Small intestine (tissue), 7 donors: ENCODE measurements around the gene TRIM4. TPM values are rescaled to one million over a fixed set of nuclear protein-coding genes. Genes with fewer than 3 reads are reported as not detected.

Source experiments
- DNase-seq, 2 donors: peaks; one replicate each; pipeline versions ENCODE4 v3.0.0 to v3.0.0-alpha.2; 2013
- FAIRE-seq: peaks from 2 replicates; lab custom pipeline; 2012; peaks lifted over from hg19 to GRCh38; lab: Jason Lieb, UNC
- H3K27ac ChIP-seq, 3 donors: one replicate each; pipeline ENCODE4 v1.5.1; 2013; ENCODE audit warnings: low read length in 2 of 3, mild to moderate bottlenecking in 2 of 3, control low read depth in 1 of 3, inconsistent platforms in 1 of 3, low read depth in 1 of 3, moderate library complexity in 1 of 3
- H3K27me3 ChIP-seq, 3 donors: one replicate each; pipeline ENCODE4 v1.6.1; 2013; ENCODE audit warnings: low read length in 3 of 3, inconsistent platforms in 1 of 3; ENCODE audit not compliant: control insufficient read depth in 3 of 3, insufficient read depth in 3 of 3
- H3K36me3 ChIP-seq, 3 donors: one replicate each; pipeline ENCODE4 v1.6.1; 2013; ENCODE audit warnings: low read length in 3 of 3, inconsistent platforms in 1 of 3, low read depth in 1 of 3, mild to moderate bottlenecking in 1 of 3, moderate library complexity in 1 of 3; ENCODE audit not compliant: control insufficient read depth in 3 of 3, insufficient read depth in 2 of 3
- H3K4me1 ChIP-seq, 3 donors: one replicate each; pipeline ENCODE4 v1.6.1; 2013; ENCODE audit warnings: low read length in 2 of 3, inconsistent platforms in 1 of 3, low read depth in 1 of 3, mild to moderate bottlenecking in 1 of 3, moderate library complexity in 1 of 3; ENCODE audit not compliant: control insufficient read depth in 3 of 3, insufficient read depth in 2 of 3
- H3K4me3 ChIP-seq, 3 donors: one replicate each; pipeline ENCODE4 v1.5.1; 2013; ENCODE audit warnings: low read length in 3 of 3, control low read depth in 1 of 3, inconsistent platforms in 1 of 3, low read depth in 1 of 3, mild to moderate bottlenecking in 1 of 3, moderate library complexity in 1 of 3
- H3K9me3 ChIP-seq, 2 donors: one replicate each; pipeline ENCODE4 v1.6.1; 2013; ENCODE audit warnings: low read depth in 1 of 2, low read length in 1 of 2; ENCODE audit not compliant: control insufficient read depth in 2 of 2, insufficient read depth in 1 of 2
- WGBS, 3 donors: extraction: QIAGEN DNeasy Blood & Tissue Kit; methylation state at CpG; one replicate each; pipeline ENCODE4 v1.1.7; 2013; 5-methylcytosine and 5-hydroxymethylcytosine counted together
- polyA plus RNA-seq, 4 donors: library from polyadenylated mRNA; stranded (reverse) in 3 of 4; unstranded in 1 of 4; fragments of 200-250 nt in 3 of 4; fragments of 120-200 nt in 1 of 4; gene quantifications; one replicate each; pipeline versions ENCODE4 v1.2.1 to v1.2.3, GENCODE V29; 2013
- donor health status: healthy with polysubstance abuse.
- donor health status: control.
- donor health status: control.
- donor health status: Bipolar disorder and iron deficiency.
- donor health status: healthy.

The TRIM4 gene
- polyA plus RNA-seq, 4 donors = 18.8 to 36.3 (median 20.0) TPM

DNA sequence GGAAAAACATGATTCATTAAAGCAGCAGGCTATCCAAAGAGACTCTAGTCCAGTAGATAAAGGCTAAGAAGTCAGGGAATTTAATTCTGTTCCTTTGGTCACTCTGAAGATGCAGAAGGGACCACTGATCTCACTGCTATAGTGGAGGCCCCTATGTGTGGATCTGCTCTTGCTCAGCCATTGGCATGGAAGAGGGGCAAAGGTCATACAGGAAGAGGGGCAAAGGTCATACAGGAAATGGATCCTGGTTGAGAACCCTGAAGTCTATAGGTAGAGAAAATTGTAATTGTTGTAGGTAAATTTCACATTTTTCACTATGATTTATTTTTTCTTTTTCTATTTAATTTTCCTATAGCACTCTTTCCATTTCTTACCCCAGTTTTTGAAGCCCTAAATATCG is 64.1 kb downstream of the TRIM4 start:
- Histone ChIP-seq H3K9me3 (no peaks in the 10 kb centered on the region), H3K4me1 (peaks cover 0 to 5% (median 0%) of the 10 kb centered on the region in 3 donors), H3K27ac (no peak overlapping the region), H3K36me3 (no peaks in the 10 kb centered on the region), H3K27me3 (peaks cover 0 to 2% (median 0%) of the 10 kb centered on the region in 3 donors), H3K4me3 (no peak overlapping the region)
- no peak for DNase-seq
- WGBS, 3 donors = 78 to 94% (median 86%) methylated on average over 1 of the region's 1 CpG
- FAIRE-seq = no peak

DNA sequence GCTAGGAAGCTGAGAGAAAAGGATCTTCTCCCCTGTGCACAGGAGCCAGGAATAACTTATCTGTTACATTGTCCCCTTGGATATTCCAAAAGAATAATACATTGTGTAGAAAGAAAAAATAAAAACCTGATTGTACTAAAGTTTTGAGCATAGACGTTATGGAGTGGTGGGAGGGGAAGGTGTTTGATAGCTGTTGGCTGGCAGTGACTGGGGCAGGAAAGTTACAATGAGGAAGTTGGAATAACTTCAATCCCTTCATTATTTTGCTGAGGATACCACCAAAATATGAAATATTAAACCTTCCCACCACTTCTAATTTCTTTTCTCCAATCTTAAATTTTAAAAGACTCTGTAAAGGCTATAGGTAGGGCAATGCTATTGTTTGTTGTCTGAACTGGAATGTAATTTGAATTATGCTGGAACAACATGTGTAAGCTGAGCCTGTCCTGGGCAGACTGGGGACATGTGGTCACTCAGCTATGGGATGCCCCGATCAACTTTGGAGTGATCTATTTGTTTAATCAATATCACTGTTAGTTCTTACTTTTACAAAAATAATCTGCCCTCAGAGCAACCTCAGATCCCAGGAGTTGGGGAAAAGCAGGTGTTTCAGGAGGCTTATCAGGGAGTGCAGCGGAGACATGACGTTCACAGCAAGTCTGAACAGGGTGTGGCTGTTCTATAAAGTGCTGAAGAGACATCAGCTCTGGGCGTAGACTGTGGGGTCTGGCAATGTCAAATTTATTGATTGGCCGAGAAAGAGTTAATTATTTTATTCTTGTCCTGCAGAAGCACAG is 70.7 kb downstream of the TRIM4 start:
- no peaks in the 10 kb centered on the region for H3K36me3 ChIP-seq
- no peaks in the 10 kb centered on the region for H3K4me1 ChIP-seq
- FAIRE-seq = no peak
- DNase-seq = peak in 1 of 2 donors; percentile 81
- 12 to 54% (median 35%) methylated on average over 6 of the region's 6 CpGs for WGBS, 3 donors
- H3K9me3 ChIP-seq = no peaks in the 10 kb centered on the region
- no peak overlapping the region for H3K4me3 ChIP-seq
- H3K27me3 ChIP-seq = no peaks in the 10 kb centered on the region
- H3K27ac ChIP-seq = no peak overlapping the region

DNA sequence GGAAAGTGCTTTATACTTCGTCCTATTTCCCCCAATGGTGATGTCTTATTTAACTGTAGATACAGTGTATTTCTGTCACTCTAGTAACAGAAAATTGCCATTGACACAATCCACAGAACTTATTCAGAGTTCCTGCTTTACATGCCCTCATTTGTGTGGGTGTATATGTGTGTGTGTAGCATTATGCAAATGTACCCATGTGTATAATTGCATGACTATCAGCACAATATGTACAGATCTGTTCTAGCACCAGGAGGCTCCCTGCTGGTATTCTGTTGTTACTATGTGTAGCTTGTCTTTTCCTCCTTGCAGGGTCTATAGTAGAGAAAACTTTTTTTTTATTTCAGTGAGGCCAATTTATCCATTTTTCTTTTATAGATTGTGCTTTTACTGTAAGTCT is 75.0 kb downstream of the TRIM4 start:
- no peak for FAIRE-seq
- no peaks in the 10 kb centered on the region for H3K27me3 ChIP-seq
- H3K27ac ChIP-seq = no peak overlapping the region
- H3K4me1 ChIP-seq = peaks cover 0 to 7% (median 0%) of the 10 kb centered on the region in 3 donors
- H3K9me3 ChIP-seq = no peaks in the 10 kb centered on the region
- no peak for DNase-seq
- no peaks in the 10 kb centered on the region for H3K36me3 ChIP-seq
- WGBS, 3 donors = 59 to 64% (median 63%) methylated on average over 1 of the region's 1 CpG
- no peak overlapping the region for H3K4me3 ChIP-seq

DNA sequence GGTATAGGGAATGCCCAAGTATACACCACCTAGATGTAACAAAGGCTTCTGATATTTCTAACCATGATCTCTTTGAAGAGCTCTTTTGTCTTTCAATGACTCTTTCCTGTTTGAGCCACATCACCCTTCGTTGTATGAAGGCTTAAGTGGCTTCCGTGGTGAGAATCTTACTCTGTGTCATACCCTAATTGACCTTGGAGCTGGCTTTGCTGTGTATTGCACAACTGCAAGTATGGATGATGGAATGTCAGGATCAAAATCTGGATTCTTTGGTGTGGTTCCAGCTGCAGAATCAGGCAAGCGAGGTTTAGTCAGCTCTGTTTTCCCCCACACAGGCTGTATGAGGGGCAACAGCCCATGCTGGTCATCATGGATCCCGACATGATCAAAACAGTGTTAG is 75.5 kb downstream of the TRIM4 start:
- Histone ChIP-seq H3K36me3 (no peaks in the 10 kb centered on the region), H3K4me3 (no peak overlapping the region), H3K27ac (no peak overlapping the region), H3K9me3 (no peaks in the 10 kb centered on the region), H3K27me3 (no peaks in the 10 kb centered on the region), H3K4me1 (peaks cover 0 to 9% (median 0%) of the 10 kb centered on the region in 3 donors)
- FAIRE-seq (no peak), DNase-seq (peak in 1 of 2 donors; percentile 24)
- WGBS, 3 donors = 58 to 62% (median 61%) methylated on average over 4 of the region's 4 CpGs

DNA sequence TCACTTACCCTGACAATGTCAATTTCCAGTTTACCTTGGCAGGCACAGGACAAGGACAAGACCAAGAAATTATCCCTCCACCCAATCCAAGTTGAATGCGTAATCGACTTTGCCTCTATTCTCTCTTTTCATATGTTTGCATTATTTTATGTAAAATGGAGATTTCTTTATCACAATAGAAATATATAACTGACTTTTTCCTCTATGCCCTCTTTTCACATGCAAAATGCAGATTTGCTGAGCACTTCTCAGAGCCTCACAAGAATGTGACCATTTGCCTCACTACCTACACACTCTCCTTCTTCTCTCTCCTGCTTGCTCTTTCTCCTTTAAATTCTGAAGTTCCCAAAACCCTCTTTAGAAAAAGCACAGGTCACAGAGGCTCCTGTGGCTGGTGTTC is 76.4 kb downstream of the TRIM4 start:
- WGBS, 3 donors = 88 to 97% (median 93%) methylated on average over 2 of the region's 2 CpGs
- H3K4me1 ChIP-seq = peaks cover 0 to 9% (median 0%) of the 10 kb centered on the region in 3 donors
- DNase-seq (no peak), FAIRE-seq (no peak)
- no peak overlapping the region for H3K27ac ChIP-seq
- no peaks in the 10 kb centered on the region for H3K36me3 ChIP-seq
- H3K9me3 ChIP-seq = no peaks in the 10 kb centered on the region
- no peaks in the 10 kb centered on the region for H3K27me3 ChIP-seq
- H3K4me3 ChIP-seq = no peak overlapping the region

Other genes starting within 250 kb of the TRIM4 start
- gene CYP3A5, start 239.5 kb downstream of the TRIM4 start, polyA plus RNA-seq = 1,000 to 10,000 TPM in 1 of 4 donors, 100 to 1,000 TPM in 2, 10 to 100 TPM in 1; 63.7 to 1,093 (median 419) TPM
- 1 to 10 TPM in 3 of 4 donors, under 1 TPM in 1; 0.45 to 2.9 (median 1.3) TPM for gene CYP3A7, start 184.3 kb downstream of the TRIM4 start, polyA plus RNA-seq
- 100 to 1,000 TPM in 2 of 4 donors, 10 to 100 TPM in 2; 10.4 to 310 (median 97.5) TPM for gene CYP3A4, start 135.3 kb downstream of the TRIM4 start, polyA plus RNA-seq
- under 1 TPM in 1 of 4 donors, not detected in 3; 0.15 TPM for gene CYP3A43, start 91.5 kb downstream of the TRIM4 start, polyA plus RNA-seq
- gene OR2AE1, start 42.5 kb downstream of the TRIM4 start, polyA plus RNA-seq = under 1 TPM in 2 of 4 donors, not detected in 2; 0.09 TPM
- gene GJC3, start 10.1 kb upstream of the TRIM4 start, polyA plus RNA-seq = under 1 TPM in 2 of 4 donors, not detected in 2; 0.22 to 0.33 TPM
- 10 to 100 TPM in 3 of 4 donors, 1 to 10 TPM in 1; 8.3 to 62.4 (median 33.9) TPM for gene AZGP1, start 56.5 kb upstream of the TRIM4 start, polyA plus RNA-seq
- 10 to 100 TPM; 10.8 to 47.8 (median 19.1) TPM for gene ZKSCAN1, start 96.1 kb upstream of the TRIM4 start, polyA plus RNA-seq
- gene ZSCAN21, start 130.2 kb upstream of the TRIM4 start, polyA plus RNA-seq = 10 to 100 TPM in 1 of 4 donors, 1 to 10 TPM in 3; 4.0 to 12.5 (median 6.5) TPM
- 10 to 100 TPM; 20.3 to 55.2 (median 27.2) TPM for gene ZNF3, start 162.2 kb upstream of the TRIM4 start, polyA plus RNA-seq
- 10 to 100 TPM; 76.7 to 92.0 (median 85.6) TPM for gene COPS6, start 169.4 kb upstream of the TRIM4 start, polyA plus RNA-seq
- 10 to 100 TPM; 35.8 to 87.8 (median 63.3) TPM for gene MCM7, start 181.9 kb upstream of the TRIM4 start, polyA plus RNA-seq
- gene AP4M1, start 182.1 kb upstream of the TRIM4 start, polyA plus RNA-seq = 10 to 100 TPM; 14.9 to 20.6 (median 17.2) TPM
- 10 to 100 TPM; 12.2 to 33.5 (median 25.6) TPM for gene TAF6, start 199.8 kb upstream of the TRIM4 start, polyA plus RNA-seq
- gene CNPY4, start 200.1 kb upstream of the TRIM4 start, polyA plus RNA-seq = 10 to 100 TPM in 1 of 4 donors, 1 to 10 TPM in 3; 2.5 to 14.0 (median 7.5) TPM
- gene MBLAC1, start 207.4 kb upstream of the TRIM4 start, polyA plus RNA-seq = 1 to 10 TPM; 2.0 to 3.3 (median 2.7) TPM
- gene LAMTOR4, start 229.4 kb upstream of the TRIM4 start, polyA plus RNA-seq = 100 to 1,000 TPM; 141 to 370 (median 222) TPM
- 10 to 100 TPM; 16.7 to 28.0 (median 23.7) TPM for gene TRAPPC14, start 239.2 kb upstream of the TRIM4 start, polyA plus RNA-seq
- gene GAL3ST4, start 249.1 kb upstream of the TRIM4 start, polyA plus RNA-seq = 1 to 10 TPM in 2 of 4 donors, under 1 TPM in 1, not detected in 1; 0.67 to 4.4 (median 1.2) TPM